ENCODE data around the gene PLA2G4B.

PLA2G4B gene

GRCh38 chr15:41851755-41852370 lies 13.2 kb downstream of the PLA2G4B start:
- no peak for DNase-seq

GRCh38 chr15:41852736-41853590 lies 14.3 kb downstream of the PLA2G4B start:
- DNase-seq: no peak

- DNase-seq: no peak
These were observed 15.2 kb downstream of the PLA2G4B start for GRCh38 chr15:41853831-41854230.

GRCh38 chr15:41854443-41854842 lies 15.8 kb downstream of the PLA2G4B start:
- no peak for DNase-seq

GRCh38 chr15:41855261-41855961 lies 16.8 kb downstream of the PLA2G4B start:
- DNase-seq: no peak

- DNase-seq: no peak
These were observed 17.6 kb downstream of the PLA2G4B start for GRCh38 chr15:41856262-41856661.

GRCh38 chr15:41856716-41857115 lies 18.1 kb downstream of the PLA2G4B start:
- no peak for DNase-seq

- DNase-seq: no peak
These were observed 18.7 kb downstream of the PLA2G4B start for GRCh38 chr15:41857316-41857715.

- DNase-seq: no peak
These were observed 20.1 kb downstream of the PLA2G4B start for GRCh38 chr15:41858756-41859155.

GRCh38 chr15:41860049-41860828 lies 21.6 kb downstream of the PLA2G4B start:
- no peak for DNase-seq

GRCh38 chr15:41861736-41862356 lies 23.2 kb downstream of the PLA2G4B start:
- no peak for DNase-seq

GRCh38 chr15:41862515-41863116 lies 24.0 kb downstream of the PLA2G4B start:
- no peak for DNase-seq

GRCh38 chr15:41865490-41866055 lies 26.9 kb downstream of the PLA2G4B start:
- no peak for DNase-seq

GRCh38 chr15:41866263-41866703 lies 27.6 kb downstream of the PLA2G4B start:
- no peak for DNase-seq

GRCh38 chr15:41866872-41867579 lies 28.4 kb downstream of the PLA2G4B start:
- DNase-seq: no peak

- no peak for DNase-seq
These were observed 29.7 kb downstream of the PLA2G4B start for GRCh38 chr15:41868321-41868720.

- no peak for DNase-seq
These were observed 31.4 kb downstream of the PLA2G4B start for GRCh38 chr15:41869770-41870688.

- no peak for DNase-seq
These were observed 32.0 kb downstream of the PLA2G4B start for GRCh38 chr15:41870689-41871081.

GRCh38 chr15:41871175-41871905 lies 32.7 kb downstream of the PLA2G4B start:
- no peak for DNase-seq

Data from midbrain (tissue), 1 donor.